Dedifferentiated amniotic fluid mesenchymal stem cell (primary cell): Measurements from ENCODE around the gene ZNF366.

ENCODE experiments used
- DNase-seq: peaks from one replicate; pipeline ENCODE4 v3.0.0-alpha.2; 2016; ENCODE audit errors: extremely low spot score

The ZNF366 gene

DNA sequence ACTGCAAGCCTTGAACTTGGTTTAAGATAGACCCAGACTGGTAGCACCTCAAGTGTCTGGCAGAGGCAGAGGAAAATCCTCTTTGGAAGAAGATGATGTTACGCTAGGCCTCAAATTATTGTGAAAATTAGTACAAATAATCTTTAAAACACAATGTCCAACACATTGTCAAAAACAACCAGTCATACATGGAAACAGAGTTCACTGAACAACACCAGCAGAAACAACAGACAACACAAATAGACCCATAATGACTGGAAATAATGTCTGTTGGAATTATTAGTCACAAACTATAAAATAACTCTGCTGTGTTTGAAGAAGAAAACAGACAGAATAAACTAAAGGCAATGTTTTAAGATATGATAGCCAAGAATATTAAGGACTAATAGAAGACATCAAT lies 15.4 kb upstream of the ZNF366 start:
- no peak for DNase-seq

DNA sequence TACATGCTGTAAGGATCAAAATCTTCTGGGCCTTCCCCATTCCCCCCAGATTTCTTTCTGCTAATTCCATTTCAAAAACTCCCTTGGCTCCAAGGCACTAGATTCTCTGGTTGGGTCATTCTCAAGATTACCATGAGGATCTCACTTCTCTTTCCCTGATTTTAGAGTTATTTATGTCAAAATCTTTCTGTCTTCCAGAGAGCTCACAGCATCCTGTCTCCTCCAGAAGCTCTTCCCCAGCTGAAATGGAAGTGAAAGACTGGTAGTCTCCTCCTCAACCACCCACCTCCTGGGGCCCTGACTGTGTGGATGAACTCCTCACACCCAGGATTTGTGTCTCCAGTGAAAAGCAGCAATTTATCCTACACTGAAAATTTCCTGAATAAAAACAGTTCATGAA lies 11.9 kb upstream of the ZNF366 start:
- DNase-seq: no peak

DNA sequence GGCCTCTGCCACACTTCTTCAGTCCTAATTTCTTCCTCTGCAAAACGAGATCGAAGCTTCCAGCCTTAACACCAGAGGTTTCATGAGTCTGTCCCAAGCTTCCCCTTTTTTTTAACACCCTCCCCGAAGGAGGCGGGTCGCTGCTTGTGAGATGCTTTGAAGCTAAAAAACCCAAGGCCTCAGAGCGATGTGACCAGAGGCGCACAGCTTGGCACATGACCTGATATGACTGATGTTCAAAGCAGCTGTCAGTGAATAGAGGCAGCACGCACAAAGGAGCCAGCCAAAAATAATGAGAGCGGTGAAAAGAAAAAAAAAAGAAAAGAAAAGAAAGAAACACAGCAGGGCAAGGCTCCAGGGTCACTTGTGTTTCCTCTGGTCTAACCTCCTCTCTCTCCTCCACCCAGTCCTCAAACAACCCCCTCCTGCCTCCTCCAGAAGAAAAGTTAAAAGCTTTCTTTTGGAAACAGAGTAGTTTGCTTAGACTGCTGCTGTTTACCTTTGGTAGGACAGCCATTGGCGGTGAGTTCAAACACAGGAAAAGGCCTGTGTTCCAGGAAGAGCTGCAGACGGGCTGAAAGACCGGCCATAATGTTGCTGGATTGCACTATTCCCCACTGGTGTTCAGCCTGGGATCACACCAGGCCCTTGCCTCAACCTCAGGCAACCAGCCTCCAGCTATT lies 10.9 kb upstream of the ZNF366 start:
- DNase-seq: no peak

DNA sequence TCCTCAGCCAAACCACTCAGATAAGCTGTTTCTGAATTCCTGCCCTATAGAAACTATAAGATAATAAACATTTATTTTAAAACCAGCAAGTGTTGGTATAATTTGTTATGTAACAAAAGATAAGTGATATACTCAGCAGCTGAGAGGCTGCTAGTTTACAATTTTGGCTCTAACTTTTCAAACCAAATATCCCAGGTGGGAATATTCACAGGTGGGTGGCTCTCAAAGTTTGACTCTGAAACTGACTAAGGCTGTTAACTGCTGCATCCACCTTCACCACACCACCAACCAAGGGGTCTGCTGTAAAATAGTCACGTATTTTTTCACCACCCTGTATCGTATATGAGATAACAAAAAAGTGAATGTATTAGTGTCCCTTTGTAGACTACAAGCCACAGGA lies 9.7 kb upstream of the ZNF366 start:
- DNase-seq: no peak

DNA sequence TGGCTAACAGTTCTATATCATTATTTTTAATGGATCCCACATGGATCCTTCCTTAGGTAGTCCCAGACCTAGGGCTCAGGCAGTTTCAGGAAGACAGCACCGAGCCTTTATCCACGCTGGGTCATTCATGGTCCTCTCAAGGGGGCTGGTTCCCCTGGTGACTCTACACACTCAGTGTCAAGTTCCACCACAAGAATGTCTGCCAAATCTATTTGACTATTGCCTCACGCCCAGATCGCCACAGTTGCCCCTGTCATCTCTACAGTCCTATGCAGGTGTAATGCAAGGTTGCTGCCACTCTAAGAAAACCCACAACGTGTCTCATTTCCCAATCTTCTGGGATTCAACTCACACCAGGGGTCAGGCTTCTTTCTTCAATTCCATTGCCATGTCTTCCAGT lies 8.0 kb upstream of the ZNF366 start:
- no peak for DNase-seq

DNA sequence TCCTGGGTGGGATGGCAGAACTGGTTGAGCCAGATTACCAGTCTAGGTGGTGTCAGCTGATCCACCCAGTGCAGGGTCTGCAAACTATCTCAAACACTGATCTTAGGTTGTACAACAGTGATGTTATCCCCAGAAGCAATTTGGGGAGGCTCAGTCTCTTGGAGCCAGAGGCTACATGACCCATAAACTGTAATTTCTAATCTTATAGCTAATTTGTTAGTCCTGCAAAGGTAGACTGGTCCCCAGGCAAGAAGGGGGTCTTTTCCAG lies 5.3 kb upstream of the ZNF366 start:
- DNase-seq: no peak

DNA sequence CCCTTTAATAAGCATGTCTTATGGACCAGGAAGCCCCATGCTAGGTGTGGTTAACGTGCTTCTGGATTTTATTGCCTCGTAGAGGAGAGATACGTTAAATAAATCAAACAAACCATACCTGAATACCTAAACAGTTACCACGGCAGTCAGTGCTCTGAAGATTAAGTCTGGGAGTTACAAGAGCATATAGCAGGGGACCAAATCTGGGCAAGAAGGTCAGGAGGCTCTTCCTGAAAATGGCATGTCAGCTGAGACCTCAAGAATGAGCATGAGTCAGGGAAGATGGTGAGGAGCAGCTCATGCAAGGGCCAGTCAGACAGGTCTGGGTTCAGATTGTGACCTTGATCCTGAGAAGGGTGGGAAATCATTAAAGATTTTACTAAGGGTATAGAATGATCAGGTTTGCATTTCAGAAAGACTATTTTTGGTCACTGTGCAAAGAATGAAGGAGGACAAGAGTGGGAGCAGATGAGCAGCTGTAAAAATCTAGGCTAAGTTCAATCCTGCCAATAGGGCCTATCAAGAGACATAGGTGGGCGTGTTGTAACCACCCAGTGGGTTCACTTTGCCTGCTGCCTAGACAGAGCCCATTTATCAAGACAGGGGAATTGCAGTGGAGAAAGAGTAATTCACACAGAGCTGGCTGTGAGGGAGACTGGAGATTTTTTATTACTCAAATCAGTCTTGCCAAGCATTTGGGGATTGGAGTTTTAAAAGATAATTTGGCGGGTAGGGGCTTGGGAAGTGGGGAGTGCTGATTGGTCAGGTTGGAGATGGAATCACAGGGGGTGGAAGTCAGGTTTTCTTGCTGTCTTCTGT lies 4.8 kb upstream of the ZNF366 start:
- DNase-seq: no peak

DNA sequence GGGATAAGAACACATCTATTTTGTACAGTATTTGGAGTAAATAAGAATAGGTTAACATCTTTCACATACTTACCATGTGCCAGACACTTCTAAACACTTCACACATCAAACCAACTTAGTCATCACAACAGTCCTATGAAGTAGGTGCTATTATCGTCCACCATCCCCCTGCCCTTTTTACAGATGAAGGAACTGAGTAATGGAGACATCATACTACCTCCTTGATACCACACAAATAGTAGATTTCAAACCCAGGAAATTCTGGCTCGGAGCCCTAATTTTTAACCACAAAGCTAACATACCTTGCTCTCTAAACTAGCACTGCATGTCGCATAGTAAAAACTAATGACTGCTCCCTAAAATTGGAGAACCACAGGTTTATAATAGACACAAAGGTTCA lies 4.2 kb upstream of the ZNF366 start:
- DNase-seq: no peak

DNA sequence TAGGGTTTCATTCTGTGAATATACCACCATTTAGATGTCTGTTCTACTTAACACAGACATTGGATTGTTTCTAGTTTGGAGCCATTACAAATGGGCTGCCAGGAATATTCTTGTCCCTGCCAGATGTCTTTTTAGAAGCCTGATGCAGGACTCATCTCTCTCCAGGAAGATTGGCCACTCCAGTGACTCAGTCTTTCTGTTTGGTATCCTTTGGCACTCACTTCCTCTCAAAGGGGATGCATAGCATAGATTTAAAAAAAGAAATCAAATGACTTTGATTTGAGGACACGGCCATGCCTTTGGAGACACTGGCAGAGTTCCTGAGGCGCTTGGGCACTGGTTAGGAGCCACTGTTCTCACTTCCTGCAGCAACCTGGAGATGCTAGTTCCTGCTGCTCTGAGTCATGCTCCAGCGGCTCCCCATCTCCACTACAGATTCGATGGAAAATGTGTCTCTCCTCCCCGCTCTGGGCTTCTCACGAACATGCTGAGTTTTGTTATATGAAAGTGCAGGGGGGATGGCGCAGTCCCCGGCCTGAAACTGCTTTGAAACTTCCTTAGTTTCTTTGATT lies 3.5 kb upstream of the ZNF366 start:
- DNase-seq: no peak

DNA sequence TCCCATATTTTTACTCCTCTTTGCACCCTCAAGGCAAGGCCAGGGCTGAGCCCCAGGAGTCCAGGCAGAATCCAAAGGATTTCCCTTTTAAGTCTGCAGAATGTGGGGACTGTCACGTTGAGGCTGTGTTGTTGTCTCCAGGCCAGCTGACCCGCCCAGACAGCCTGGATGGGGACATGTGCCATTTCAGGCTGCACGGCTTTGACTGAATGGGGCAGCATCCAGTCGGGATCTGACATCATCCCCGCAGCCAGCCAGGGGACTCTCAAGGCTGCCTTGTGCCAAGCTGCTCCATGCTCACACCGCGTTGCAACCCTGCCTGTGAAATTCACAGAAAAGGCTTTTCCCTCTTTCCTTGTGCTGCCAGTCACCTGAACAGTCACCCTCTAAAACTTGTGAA lies 2.2 kb upstream of the ZNF366 start:
- DNase-seq: no peak

DNA sequence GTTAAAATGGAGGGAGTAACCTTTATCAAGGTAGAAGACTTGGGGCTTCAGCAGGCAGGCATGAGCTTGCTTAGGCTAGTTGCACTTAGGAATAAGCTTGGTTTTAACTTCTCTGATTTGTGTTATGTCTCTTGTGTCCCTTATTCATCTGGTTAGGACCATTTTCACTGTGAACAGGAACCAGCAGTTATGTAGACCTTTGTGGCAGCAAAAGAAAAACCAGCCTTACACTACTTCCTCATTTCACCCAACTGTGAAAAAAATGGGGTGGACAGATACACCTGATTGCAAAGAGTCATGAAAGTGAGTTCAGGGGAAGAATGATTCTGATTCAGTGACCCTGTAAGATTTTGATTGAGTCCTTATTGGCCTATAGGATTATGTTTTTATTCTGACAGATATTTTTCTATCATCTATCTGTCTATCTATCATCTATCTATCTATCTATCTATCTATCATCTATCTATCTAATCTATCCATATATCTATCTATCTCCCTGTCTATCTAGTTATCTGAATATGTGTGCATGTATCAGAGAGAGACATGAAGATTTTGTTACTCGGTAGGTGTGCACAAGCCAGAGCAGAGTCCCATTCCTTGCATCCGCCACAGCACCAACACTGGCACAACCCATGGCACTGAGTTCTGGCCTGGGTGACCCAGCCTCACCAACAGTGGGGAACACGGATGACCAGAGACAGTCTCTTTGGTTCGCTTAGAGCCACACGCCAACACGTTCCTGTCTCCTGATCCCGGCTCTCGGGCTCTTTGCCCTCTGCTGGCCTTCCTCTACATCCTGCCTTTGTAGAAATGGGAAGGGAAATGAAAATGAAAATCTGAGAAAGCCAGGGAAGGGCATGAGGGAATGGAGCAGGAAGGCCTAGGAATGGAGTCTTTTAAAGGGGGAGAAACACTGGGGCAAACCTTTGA lies 1.3 kb upstream of the ZNF366 start:
- DNase-seq: no peak

DNA sequence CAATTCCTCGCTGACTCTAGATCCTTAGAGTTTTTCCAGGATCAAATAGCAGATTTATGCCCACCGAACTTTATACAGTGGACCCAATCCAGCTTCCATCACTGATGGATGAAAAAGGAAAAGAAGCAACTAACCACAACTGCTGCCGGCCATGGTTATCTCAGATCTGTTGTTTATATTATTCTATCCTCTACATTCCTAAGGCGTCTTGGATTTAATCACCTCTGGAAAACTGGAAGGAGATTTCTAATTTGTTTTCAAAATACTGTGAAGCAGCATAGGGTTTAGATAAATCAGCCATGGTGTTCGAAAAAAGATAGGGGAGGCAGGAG lies 663 bp upstream of the ZNF366 start:
- DNase-seq: no peak

DNA sequence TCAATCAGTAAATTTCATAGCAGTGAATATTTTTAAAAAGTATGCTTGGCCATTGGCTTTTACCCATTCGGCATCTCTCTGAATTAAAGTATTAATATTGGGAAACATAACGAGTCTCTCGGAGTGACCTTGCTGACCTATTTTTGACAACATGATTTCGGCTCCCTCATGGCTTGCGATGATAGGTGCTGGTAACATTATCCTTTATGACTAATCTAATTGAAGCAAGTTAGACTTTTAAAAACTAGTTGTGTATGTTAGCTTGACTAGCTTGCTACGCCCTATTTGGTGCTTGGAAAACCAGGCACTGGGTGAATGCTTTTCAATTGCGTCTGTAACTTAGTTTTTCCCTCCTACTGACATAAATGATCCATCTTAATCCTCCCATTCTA lies 1.1 kb downstream of the ZNF366 start:
- no peak for DNase-seq

DNA sequence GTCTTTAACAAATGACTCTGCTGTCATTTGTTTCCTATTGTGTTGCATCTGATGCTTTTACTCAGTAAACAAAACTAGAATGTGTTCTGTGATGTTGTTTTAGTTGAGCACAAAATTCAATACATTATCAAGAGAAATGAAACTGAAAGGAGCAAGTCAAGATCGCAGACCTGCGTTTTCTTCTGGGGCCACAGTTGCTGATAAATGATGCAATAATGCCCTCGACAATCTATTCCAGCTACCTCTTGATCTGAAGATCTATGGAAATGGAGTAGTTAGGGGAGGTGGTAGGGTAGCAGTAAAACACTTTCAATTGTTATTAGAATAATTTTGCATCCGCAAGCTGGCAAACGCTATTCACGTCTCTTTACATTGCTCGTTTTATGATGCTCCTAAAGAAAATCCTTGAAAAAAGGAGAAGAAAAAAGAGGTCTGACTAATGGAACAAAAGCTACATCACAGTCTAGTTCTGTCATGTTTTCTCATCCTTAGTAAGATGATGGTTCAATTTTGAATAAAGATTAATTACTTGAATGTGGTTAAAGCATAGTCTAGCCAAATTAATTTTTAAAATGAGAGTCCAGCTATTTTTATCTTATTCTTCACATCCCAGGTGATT lies 1.6 kb downstream of the ZNF366 start:
- no peak for DNase-seq

DNA sequence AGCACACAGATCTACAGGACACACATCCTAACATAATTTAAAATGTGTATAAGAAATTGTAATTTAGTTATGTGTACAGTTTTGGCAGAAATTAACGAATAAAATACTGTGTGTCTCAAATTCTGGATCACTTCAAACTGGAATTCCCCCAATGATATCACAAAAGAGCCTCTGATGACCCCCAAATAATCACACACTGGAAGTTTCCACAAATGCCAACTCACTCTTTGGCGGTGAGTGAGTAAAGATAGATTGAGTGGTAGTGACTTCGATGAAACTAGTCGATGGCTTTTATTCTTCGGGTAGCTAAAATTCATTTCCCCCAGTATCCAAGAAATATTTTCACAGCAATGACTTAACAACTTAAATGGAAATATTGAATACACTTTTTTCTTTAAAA lies 2.2 kb downstream of the ZNF366 start:
- DNase-seq: no peak

DNA sequence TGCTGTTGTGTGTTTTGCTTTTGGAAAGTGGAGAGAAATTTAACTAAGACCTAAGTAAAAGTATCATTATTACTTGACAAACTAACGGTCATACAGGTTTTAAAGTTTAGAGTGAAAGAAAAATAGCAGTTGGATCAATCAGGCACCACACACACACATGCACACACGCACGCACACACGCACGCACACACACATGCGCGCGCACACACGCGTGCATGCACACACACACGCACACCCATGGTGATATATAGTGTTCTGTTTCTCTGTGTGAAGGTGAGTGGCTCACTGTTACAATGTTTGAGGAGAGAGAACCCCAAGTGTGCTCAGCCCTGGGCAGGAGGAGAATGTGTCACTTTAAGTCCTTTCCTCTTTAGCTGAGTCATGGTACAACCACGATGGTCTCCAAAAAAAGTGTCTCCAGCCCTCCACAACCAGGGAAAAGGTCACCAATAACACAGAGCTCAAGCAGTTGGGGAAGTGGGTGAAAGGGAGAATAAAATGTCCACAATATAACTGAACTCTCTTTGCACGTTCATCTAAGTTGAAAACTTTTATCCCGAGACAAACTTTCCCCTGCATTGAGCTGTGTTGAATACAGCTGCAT lies 3.2 kb downstream of the ZNF366 start:
- no peak for DNase-seq

DNA sequence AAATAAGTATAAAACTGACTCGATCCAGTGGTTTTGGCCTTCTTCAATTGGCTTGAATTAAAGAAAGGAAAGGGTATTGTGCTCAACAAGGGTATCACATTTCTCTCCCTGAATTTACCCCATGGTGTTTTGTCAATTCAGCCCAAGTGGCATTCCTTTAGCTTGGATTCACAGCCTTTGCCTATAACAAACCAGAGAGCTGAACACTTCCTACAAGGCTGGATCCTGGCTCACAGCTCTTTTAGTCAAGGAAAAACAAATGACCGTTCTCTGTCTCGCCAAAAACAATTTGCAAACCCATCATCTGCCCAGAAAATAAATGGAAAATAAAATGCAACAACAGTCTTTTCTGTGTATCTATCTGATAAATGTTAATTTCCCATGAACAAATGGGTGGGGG lies 5.7 kb downstream of the ZNF366 start:
- no peak for DNase-seq

DNA sequence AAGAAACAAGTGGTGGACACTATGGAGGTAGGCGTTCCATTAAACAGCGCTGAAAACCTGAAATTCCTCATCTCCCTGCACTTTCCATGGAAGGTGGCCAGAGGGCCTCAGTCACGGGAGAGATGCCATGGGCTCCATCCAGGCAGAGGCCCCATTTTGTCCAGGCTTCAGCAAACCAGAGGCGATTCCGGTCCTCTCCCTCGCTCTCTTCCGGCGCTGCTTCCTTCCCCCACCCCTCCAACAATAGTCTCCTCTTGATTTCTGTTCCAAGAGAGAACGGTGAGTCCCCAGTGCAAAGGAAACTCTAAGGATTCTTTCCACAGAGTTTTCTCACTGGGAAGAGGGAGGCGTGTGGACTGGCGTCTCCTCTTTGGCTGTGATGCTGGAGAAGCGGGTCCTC lies 7.5 kb downstream of the ZNF366 start:
- no peak for DNase-seq

DNA sequence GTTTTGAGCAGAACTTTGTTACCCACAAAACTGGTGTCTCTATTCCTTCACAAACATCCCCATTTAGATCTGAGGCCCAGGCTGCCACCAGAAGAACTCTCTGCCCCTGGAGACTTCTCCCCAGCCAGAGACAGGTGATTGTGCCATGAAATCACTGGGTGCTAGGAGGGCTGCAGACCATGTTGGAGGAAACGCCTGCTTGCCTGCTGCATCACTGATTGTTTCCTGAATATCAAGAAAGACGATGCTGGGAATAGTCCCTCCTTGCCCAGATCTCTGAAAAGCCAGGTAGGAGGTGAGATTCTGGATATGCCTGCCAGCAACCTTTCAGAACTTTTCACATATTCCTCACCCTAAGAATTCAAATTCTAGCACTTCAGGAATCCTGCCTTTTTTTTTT lies 8.1 kb downstream of the ZNF366 start:
- no peak for DNase-seq

DNA sequence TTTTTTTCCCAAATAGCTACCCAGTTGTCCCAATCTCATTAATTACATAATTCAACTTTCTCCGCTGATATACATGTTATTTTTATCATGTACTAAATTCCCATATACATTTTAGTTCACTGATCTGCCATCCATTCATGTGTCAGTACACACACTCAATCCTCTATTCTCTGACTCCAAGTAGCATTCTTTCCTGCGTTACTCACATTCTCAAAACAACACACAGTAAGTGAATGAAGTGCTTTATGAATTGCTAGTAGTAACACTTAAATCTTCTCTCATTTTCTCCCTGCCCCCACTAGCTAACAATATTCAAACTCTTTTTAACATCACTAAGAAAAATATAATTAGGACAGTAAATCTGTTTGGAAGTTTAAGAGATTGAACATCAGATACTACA lies 8.9 kb downstream of the ZNF366 start:
- DNase-seq: peak; percentile 49

DNA sequence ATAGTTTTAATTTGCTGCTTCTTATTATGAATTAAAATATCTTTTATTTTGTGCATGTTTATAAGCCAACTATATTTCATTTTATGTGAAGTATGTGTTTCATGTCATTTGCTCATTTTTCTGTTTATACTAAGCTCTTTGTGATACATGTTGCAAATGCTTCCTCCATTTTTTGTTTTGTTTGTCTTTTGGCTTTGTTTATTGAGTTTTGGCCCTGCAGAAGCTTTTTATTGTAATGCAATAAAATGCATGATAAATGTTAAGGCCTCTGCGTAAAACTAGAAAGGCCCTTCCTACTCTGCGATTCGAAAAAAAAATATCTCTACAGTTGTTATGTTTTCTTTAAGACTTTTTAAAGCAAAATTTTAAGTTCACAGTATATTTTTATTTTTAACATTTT lies 9.4 kb downstream of the ZNF366 start:
- DNase-seq: no peak

DNA sequence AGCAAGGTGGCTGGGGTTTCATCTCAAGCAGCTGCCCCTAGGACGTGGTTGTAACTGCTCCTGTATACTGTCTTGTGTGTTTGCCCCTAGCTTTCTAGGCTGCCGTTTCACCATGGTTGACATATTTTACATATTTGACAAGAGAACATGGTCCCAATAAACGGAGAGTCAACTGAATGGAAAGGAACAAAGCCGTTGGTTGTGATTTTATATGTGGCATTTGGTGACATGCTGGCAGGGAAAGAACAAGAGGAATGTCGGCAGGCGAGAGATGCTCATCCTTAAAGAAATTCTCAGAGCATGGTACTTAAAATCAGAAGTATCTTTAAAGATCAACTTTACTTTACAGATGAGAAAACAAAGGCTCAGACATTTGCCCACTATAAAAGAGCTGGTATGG lies 11.8 kb downstream of the ZNF366 start:
- DNase-seq: no peak
